Measurements from ENCODE around the gene CLNK. TPM values are rescaled to one million over a fixed set of nuclear protein-coding genes. Genes with fewer than 3 reads are reported as not detected.

CLNK gene
- total RNA-seq, 2 experiments from 2014 or later, result 0.10 TPM; not detected in 1

DNA sequence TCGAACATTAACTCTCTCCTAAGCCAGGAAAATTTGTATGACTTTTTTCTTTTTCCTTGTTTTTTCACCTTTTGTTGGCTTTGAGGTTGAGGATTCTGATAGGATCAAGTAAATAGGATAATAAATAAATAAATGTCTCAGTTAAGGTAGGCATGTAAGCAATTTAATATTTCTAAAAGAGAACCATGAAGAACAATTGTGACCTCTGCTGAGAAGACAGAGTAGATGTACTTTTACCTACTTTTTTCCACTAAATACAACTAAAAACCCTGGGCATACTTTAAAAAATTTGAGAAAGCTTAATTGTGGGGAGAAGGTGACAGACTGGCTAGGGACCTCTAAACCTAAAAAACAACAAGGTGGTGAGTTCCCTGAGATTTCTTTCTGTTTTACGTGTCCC, 31.6 kb upstream of the CLNK start:
- H3K4me1 Mint-ChIP-seq, result no peaks in the 10 kb centered on the region
- no peak for DNase-seq
- no peak overlapping the region for H3K27ac Mint-ChIP-seq
- POLR2A ChIA-PET, result no interaction called here
- H3K27me3 Mint-ChIP-seq, result peaks cover 9% of the 10 kb centered on the region
- no peaks in the 10 kb centered on the region for H3K9me3 Mint-ChIP-seq
- CTCF ChIA-PET, result no interaction called here
- H3K4me3 Mint-ChIP-seq, result no peak overlapping the region
- H3K36me3 Mint-ChIP-seq (ENCODE audit: low read depth), result no peaks in the 10 kb centered on the region

- Mint-ChIP-seq H3K27ac (no peak overlapping the region), H3K36me3 (ENCODE audit: low read depth) (no peaks in the 10 kb centered on the region), H3K4me1 (no peaks in the 10 kb centered on the region), H3K9me3 (no peaks in the 10 kb centered on the region), H3K4me3 (no peak overlapping the region), H3K27me3 (peaks cover 9% of the 10 kb centered on the region)
- ChIA-PET CTCF (no interaction called here), POLR2A (no interaction called here)
- DNase-seq, result no peak
Measured at GRCh38 chr4:10715696-10716095, 31.1 kb upstream of the CLNK start.

DNA sequence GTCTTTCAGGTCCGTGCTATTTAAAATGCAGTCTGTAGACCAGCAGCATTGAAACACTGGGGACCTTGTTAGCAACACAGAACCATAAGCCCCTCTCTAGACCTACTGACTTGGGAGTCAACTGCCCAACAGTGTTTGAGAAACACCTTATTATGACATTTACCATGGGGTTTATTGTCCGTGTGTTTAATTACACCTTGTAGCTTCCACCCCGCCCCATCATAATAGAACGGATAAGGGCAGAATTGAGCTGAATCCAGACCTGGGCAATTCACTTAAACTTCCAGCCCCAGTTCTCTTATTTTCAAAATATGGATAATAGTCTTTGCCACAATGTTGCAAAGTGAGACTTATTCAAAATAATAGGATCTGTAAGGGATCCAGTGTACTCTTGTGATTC, 30.6 kb upstream of the CLNK start:
- Mint-ChIP-seq H3K4me1 (no peaks in the 10 kb centered on the region), H3K9me3 (no peaks in the 10 kb centered on the region), H3K27ac (no peak overlapping the region), H3K4me3 (no peak overlapping the region), H3K27me3 (peaks cover 6% of the 10 kb centered on the region), H3K36me3 (ENCODE audit: low read depth) (no peaks in the 10 kb centered on the region)
- POLR2A ChIA-PET, result no interaction called here
- CTCF ChIA-PET, result no interaction called here
- DNase-seq, result no peak

- H3K9me3 Mint-ChIP-seq, result no peaks in the 10 kb centered on the region
- ChIA-PET POLR2A (no interaction called here), CTCF (no interaction called here)
- H3K4me1 Mint-ChIP-seq, result no peaks in the 10 kb centered on the region
- H3K27ac Mint-ChIP-seq, result no peak overlapping the region
- no peaks in the 10 kb centered on the region for H3K36me3 Mint-ChIP-seq (ENCODE audit: low read depth)
- no peak for DNase-seq
- peaks cover 1% of the 10 kb centered on the region for H3K27me3 Mint-ChIP-seq
- no peak overlapping the region for H3K4me3 Mint-ChIP-seq
Measured at GRCh38 chr4:10713591-10713990, 29.0 kb upstream of the CLNK start.

- ChIA-PET CTCF (no interaction called here), POLR2A (no interaction called here)
- Mint-ChIP-seq H3K9me3 (no peaks in the 10 kb centered on the region), H3K36me3 (ENCODE audit: low read depth) (no peaks in the 10 kb centered on the region), H3K27me3 (no peaks in the 10 kb centered on the region), H3K4me1 (no peaks in the 10 kb centered on the region), H3K4me3 (no peak overlapping the region), H3K27ac (no peak overlapping the region)
- DNase-seq, result no peak
Measured at GRCh38 chr4:10706236-10706635, 21.7 kb upstream of the CLNK start.

DNA sequence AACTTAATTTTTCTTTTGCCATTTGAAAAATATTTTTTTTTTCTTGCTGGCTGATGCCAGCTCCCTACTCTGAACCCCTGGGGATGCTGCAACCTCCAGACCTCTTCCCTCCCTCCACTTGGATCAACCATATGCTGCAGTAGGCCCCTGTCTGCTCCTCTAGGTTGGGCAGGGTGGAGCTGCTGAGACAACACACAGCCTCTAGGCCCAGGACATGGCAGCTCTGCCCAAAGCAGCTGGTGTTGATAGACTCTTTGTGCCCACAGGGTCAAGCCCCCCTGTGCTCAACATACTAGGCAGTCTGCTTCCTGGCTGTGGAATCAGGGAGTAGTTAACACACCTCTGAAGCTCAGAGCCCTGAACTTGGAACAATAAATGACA, 19.9 kb upstream of the CLNK start:
- Mint-ChIP-seq H3K4me1 (no peaks in the 10 kb centered on the region), H3K4me3 (no peak overlapping the region), H3K36me3 (ENCODE audit: low read depth) (no peaks in the 10 kb centered on the region), H3K27me3 (no peaks in the 10 kb centered on the region), H3K9me3 (no peaks in the 10 kb centered on the region), H3K27ac (no peak overlapping the region)
- no peak for DNase-seq
- ChIA-PET CTCF (no interaction called here), POLR2A (no interaction called here)

DNA sequence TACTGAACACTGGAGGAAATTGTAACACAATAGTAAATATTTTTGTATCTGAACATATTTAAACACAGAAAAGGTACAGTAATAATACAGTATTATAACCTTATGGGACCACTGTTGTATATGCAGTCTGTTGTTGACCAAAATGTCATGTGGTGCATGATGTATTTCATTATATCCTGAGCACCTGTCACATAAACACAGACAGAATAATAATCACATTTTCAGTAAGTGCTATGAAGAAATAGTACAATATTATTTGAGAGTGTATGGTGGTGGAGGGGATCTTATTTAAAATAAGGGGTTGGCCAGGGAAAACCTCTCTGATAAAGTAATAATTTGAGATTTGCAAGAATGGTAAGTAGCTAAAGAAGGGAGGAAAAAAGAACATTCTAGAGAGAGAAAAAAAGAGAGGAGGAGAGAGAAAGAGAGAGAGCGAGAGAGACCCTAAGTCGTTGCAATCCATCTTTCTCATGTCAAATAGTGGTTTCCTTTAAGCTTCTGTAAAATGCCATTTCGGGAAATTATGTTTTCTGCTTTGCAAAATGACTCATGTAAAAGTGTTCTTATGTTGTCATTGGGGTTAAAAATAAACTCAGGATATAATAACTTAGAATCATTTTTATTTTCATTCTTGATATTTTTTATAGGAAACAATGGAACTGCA, 19.3 kb upstream of the CLNK start:
- Mint-ChIP-seq H3K36me3 (ENCODE audit: low read depth) (no peaks in the 10 kb centered on the region), H3K4me3 (no peak overlapping the region), H3K27ac (no peak overlapping the region), H3K4me1 (no peaks in the 10 kb centered on the region), H3K27me3 (no peaks in the 10 kb centered on the region), H3K9me3 (no peaks in the 10 kb centered on the region)
- ChIA-PET CTCF (no interaction called here), POLR2A (no interaction called here)
- DNase-seq, result no peak

DNA sequence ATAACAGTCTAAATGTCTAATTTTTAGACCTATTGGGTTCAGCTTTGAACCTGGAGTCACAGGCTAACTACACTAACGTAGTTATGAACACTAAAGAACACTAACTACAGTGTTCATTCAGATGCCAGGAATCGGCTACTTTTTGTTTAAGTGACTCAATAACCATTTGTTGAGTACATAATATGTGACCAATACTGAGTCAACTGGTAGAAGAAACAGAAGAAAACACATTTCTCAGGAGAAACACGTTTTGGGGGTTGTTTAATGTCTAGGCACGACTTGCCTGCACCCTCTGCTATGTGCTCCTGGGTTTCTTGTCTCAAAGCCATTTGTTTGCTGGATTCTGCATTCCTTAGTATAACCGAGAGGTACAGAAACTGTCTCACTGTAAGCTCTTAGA, 18.6 kb upstream of the CLNK start:
- H3K4me3 Mint-ChIP-seq, result no peak overlapping the region
- no peaks in the 10 kb centered on the region for H3K4me1 Mint-ChIP-seq
- H3K27ac Mint-ChIP-seq, result no peak overlapping the region
- CTCF ChIA-PET, result no interaction called here
- DNase-seq, result no peak
- no peaks in the 10 kb centered on the region for H3K36me3 Mint-ChIP-seq (ENCODE audit: low read depth)
- no peaks in the 10 kb centered on the region for H3K27me3 Mint-ChIP-seq
- POLR2A ChIA-PET, result no interaction called here
- no peaks in the 10 kb centered on the region for H3K9me3 Mint-ChIP-seq

- H3K4me1 Mint-ChIP-seq, result no peaks in the 10 kb centered on the region
- no peaks in the 10 kb centered on the region for H3K36me3 Mint-ChIP-seq (ENCODE audit: low read depth)
- no peak overlapping the region for H3K4me3 Mint-ChIP-seq
- H3K27ac Mint-ChIP-seq, result no peak overlapping the region
- no peaks in the 10 kb centered on the region for H3K9me3 Mint-ChIP-seq
- ChIA-PET POLR2A (no interaction called here), CTCF (no interaction called here)
- no peak for DNase-seq
- no peaks in the 10 kb centered on the region for H3K27me3 Mint-ChIP-seq
Measured at GRCh38 chr4:10701702-10702460, 17.3 kb upstream of the CLNK start.

DNA sequence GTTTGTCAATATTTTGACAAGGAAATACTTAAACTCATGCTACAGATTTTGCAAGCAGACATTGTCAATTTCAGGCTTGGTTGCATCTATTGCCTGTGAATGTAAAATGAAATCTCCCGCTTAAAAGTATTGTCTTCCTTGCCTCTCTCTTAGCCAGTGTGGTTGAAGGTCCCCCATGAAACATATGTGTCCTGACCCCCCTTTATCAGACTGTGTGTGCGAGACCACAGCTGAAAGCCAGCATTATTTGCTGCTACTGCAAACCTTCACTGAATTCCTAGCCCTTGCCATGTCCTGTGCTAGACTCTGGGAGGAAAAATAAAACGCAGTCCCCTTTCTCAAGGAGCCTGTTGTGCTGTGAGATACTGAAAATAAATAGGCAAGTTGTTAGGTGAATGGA, 16.6 kb upstream of the CLNK start:
- no peak for DNase-seq
- no peak overlapping the region for H3K27ac Mint-ChIP-seq
- CTCF ChIA-PET, result no interaction called here
- POLR2A ChIA-PET, result no interaction called here
- no peaks in the 10 kb centered on the region for H3K4me1 Mint-ChIP-seq
- H3K4me3 Mint-ChIP-seq, result no peak overlapping the region
- H3K27me3 Mint-ChIP-seq, result no peaks in the 10 kb centered on the region
- no peaks in the 10 kb centered on the region for H3K36me3 Mint-ChIP-seq (ENCODE audit: low read depth)
- no peaks in the 10 kb centered on the region for H3K9me3 Mint-ChIP-seq

- CTCF ChIA-PET, result no interaction called here
- no peaks in the 10 kb centered on the region for H3K9me3 Mint-ChIP-seq
- H3K27me3 Mint-ChIP-seq, result no peaks in the 10 kb centered on the region
- no peaks in the 10 kb centered on the region for H3K4me1 Mint-ChIP-seq
- no peak overlapping the region for H3K4me3 Mint-ChIP-seq
- H3K27ac Mint-ChIP-seq, result no peak overlapping the region
- DNase-seq, result no peak
- H3K36me3 Mint-ChIP-seq (ENCODE audit: low read depth), result no peaks in the 10 kb centered on the region
- POLR2A ChIA-PET, result no interaction called here
Measured at GRCh38 chr4:10698172-10698571, 13.6 kb upstream of the CLNK start.

GRCh38 chr4:10697086-10697485, 12.5 kb upstream of the CLNK start:
- Mint-ChIP-seq H3K27me3 (no peaks in the 10 kb centered on the region), H3K36me3 (ENCODE audit: low read depth) (no peaks in the 10 kb centered on the region), H3K4me3 (no peak overlapping the region), H3K27ac (no peak overlapping the region), H3K9me3 (no peaks in the 10 kb centered on the region), H3K4me1 (no peaks in the 10 kb centered on the region)
- ChIA-PET CTCF (no interaction called here), POLR2A (no interaction called here)
- DNase-seq, result no peak

- Mint-ChIP-seq H3K36me3 (ENCODE audit: low read depth) (no peaks in the 10 kb centered on the region), H3K4me1 (no peaks in the 10 kb centered on the region), H3K27me3 (no peaks in the 10 kb centered on the region), H3K27ac (no peak overlapping the region), H3K9me3 (no peaks in the 10 kb centered on the region), H3K4me3 (no peak overlapping the region)
- DNase-seq, result no peak
- ChIA-PET CTCF (no interaction called here), POLR2A (no interaction called here)
Measured at GRCh38 chr4:10696253-10696652, 11.7 kb upstream of the CLNK start.

DNA sequence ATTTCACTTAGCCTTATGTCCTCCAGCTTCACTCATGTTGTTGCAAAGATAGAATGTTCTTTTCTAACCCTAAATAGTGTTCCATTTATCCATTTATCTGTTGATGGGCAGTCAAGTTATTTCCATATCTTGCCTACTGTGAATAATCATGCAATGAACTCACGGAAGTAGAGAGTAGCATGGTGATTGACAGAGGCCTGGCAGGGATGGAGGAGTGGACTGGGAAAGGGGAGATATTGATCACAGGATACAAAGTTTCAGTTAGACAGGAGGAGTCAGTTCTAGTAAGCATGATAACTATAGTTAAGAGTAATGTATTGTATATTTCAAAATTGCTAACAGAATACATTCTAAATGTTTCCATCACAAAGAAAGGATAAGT, 10.3 kb upstream of the CLNK start:
- ChIA-PET CTCF (no interaction called here), POLR2A (no interaction called here)
- H3K4me1 Mint-ChIP-seq, result no peaks in the 10 kb centered on the region
- DNase-seq, result no peak
- no peaks in the 10 kb centered on the region for H3K36me3 Mint-ChIP-seq (ENCODE audit: low read depth)
- H3K4me3 Mint-ChIP-seq, result no peak overlapping the region
- H3K9me3 Mint-ChIP-seq, result no peaks in the 10 kb centered on the region
- no peaks in the 10 kb centered on the region for H3K27me3 Mint-ChIP-seq
- H3K27ac Mint-ChIP-seq, result no peak overlapping the region

Measured in activated CD4-positive, alpha-beta memory T cell treated with anti-CD3 and anti-CD28 coated beads, Interleukin-2, amount 10 ng/mL, durations not matched to agents 7 days and 5 days (primary cell).